A549 (cell line): ENCODE data around the gene CMPK1.

Experiments used
- CEBPB ChIP-seq, 2 experiments: fragments of >200 bp in 1 of 2; sonication (Bioruptor Twin) in 1 of 2; formaldehyde crosslinking in 1 of 2; IDR thresholded peaks; 2 replicates each; pipeline ENCODE4 v1.6.1; 2012 to 2016
- CTCF ChIP-seq: fragments of >200 bp; sonication (Bioruptor Twin); formaldehyde crosslinking; IDR thresholded peaks from 3 replicates; pipeline ENCODE4 v1.5.1; 2016
- MAZ ChIP-seq: fragments of 150-350 bp; IDR thresholded peaks from 2 replicates; pipeline ENCODE4 v1.6.1; 2014; ENCODE audit warnings: antibody characterized with exemption, low read depth, low read length, borderline replicate concordance
- MYC ChIP-seq: IDR thresholded peaks from 2 replicates; pipeline ENCODE4 v1.6.1; 2012; ENCODE audit warnings: mild to moderate bottlenecking, inconsistent platforms, low read length, improper control_type of control experiment, borderline replicate concordance
- NR3C1 ChIP-seq: fragments of >200 bp; sonication (Bioruptor Twin); formaldehyde crosslinking; IDR thresholded peaks from 3 replicates; pipeline ENCODE4 v1.6.1; 2017
- PBX3 ChIP-seq: IDR thresholded peaks from 2 replicates; pipeline ENCODE4 v1.6.1; 2012
- RAD21 ChIP-seq, 2 experiments: fragments of >200 bp in 1 of 2; sonication (Bioruptor Twin) in 1 of 2; formaldehyde crosslinking in 1 of 2; IDR thresholded peaks in 1 of 2; conservative IDR thresholded peaks in 1 of 2; 2 replicates in 1 of 2; 3 replicates in 1 of 2; pipeline ENCODE4 v1.6.1; 2012 to 2018; ENCODE audit warnings: inconsistent platforms in 1 of 2
- TP53 ChIP-seq: fragments of 250-450 bp; sonication (Bioruptor Pico); IDR thresholded peaks from 2 replicates; pipeline ENCODE4 v1.5.0; 2021; ENCODE audit warnings: mild to moderate bottlenecking, moderate library complexity

DNA sequence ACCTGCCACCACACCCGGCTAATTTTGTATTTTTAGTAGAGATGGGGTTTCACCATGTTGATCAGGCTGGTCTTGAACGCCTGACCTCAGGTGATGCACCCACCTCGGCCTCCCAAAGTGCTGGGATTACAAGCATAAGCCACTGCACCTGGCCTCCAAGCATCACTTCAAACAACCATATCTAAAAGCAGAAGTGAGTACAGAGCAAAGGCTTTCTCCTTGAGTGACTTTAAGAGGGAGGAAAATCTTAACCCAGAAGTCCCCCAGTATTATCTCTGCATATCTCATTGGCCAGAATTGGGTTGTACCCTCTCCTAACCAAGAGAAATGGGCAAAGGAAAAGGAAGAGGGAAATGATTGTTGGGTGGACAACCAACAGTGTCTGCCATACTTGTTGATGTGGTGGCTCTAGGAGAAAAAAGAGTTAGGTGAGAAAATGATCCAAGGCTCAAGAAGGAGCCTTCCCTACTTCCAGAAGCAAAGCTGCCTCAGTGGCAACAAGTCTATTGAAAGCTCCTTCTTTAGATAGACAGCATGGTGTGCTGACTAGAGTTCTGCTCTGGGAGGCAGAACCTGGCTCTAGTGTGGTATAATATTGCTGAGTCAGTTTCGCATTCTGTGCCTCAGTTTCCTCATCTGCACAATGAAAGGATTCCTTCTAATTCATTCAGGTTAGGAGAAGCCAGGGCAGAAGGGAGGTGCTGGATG lies 65.7 kb downstream of the CMPK1 start:
- no peak for TF ChIP-seq TP53
- TF ChIP-seq NR3C1 = no peak
- no peak for TF ChIP-seq MAZ
- TF ChIP-seq CTCF = no peak
- no peak for TF ChIP-seq RAD21 (conservative IDR thresholded peaks at IDR 0.05 in 1 of 2, IDR thresholded peaks at IDR 0.05 in 1 of 2)
- no peak for TF ChIP-seq MYC
- no peak for TF ChIP-seq PBX3
- no peak for TF ChIP-seq CEBPB (IDR thresholded peaks at IDR 0.05)
